NOMO-1 (cell line): ENCODE measurements around the gene GRM3.

Source experiments
- DNase-seq, 2 experiments: peaks; one replicate each; lab custom pipeline; 2025; ENCODE audit not compliant: unreplicated experiment in 2 of 2; lab: John Stamatoyannopoulos, UW

GRM3 gene

DNA sequence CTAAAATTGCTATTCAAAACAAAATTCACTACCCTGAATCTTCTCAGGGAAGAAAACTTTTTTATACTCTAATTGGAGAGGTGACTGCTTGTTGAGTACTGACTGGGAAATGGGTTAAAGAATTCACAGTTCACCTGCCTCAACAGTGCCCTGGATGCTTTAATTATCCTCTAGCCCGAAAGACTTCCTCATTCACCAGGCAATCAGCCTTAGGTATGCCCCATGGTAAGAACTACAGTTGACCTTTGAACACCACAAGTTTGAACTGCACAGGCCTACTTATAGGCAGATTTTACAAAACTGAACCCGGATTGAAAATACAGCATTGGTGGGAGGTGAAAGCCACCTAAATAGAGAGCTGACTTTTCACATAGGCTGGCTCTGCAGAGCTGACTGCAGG lies 240.4 kb downstream of the GRM3 start:
- DNase-seq, result no peak

DNA sequence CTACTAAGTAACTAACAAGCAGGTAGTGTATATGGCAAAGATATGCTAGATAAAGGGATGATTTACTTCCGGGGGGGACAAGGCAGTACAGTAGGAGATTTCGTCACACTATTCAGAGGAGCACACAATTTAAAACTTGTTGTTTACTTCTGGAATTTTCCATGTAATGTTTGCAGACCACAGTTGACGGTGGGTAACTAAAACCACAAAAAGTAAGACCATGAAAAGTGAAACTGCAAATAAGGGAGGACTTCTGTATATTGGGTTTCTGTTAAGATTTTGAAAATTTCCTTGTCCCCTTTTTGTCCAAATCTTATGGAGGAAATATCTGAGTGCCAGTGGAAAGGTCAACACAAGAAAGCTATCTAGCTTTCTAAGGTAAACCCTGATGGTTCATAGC lies 245.8 kb downstream of the GRM3 start:
- no peak for DNase-seq

DNA sequence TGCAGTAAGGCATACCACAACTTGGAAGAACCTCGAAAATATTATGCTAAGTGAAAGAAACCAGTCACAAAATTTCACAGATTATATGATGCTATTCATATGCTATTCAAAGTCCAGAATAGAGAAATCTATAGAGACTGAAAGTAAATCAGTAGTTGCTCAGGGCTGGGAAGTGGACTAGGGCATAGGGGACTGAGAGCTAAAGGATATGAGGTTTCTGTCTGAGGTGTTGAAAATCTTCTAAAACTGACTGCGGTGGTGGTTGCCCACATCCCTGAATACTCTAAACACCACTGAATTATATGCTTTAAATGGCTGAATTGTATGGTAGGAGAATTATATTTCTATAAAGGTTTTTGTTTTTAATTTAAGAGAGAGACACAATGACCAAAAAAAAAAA lies 254.5 kb downstream of the GRM3 start:
- DNase-seq, result no peak

DNA sequence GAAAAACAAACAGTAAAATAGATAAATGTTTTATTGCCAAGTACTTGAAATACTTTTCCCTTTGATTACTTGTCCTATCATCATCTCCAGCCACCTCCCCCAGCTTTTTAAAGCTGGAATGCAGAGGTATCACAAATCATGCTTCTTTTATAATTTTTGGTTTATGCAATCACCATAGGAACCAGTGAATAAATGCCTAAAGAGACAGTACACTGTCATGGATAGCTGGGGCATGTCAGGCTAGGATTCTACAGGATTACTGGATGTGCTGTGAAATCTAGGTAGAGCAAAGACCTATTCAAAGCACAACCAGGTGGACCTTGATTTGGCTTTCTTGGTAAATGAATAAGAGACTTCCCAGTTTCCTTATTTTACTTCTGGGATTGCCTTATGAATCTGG lies 257.2 kb downstream of the GRM3 start:
- no peak for DNase-seq

DNA sequence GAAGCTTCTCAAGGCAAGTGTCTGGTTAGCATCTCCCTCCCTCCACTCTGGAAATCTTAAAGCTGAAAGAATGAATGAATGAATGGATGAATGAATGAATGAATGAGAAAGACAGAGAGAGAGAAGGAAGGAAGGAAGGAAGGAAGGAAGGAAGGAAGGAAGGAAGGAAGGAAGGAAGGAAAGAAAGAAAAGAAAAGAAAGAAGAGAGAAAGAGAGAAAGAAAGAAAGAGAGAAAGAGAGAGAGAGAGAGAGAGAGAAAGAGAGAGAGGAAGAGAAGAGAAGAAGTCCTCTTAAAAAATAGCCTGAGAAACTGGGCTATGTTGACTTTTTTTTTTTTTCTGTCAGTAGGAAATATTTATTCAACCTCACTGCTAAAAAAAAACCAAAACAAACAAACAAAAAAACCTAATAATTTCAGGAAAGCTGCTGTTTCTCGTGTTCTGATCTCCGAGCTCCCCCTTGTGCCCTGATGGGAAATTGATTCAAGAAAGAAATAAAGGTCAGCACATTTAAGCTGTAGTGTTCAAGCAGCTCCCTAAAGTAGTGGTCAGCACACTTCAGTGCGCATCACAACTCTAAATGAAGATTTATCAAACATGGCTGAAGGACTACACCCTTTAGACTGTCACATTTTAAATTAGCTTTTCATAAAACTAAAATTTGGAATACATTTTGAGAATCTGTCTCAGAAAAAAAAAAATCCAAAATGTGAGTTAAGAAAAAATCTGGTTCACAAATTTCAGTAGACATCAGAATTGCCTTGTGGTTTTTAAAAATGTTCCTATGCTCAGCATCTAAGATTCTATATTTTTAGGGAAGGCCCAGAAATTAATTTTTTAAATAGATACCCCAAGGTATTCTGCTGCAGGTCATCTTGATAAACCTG lies 261.5 kb downstream of the GRM3 start:
- peak; percentile 7 to 59 for DNase-seq

DNA sequence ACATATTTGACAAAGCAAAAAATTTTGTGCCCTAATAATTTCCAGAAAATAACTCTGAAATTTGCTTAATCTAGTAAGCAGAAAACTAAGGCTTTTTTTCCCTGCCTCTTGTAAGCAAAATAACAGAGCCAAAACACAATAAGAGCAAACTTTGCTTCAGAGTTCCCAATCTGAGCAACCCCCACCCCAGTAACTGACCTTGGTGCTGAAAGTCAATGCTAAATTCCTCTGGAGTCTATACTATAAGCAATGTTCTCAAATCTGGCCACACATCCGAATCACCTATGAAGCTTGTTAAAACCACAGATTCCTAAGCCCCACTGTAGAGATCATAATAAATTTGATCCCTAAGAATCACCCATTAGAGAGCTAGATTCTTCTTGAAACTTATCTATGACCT lies 265.2 kb downstream of the GRM3 start:
- peak in 1 of 2 experiments; percentile 20 for DNase-seq

DNA sequence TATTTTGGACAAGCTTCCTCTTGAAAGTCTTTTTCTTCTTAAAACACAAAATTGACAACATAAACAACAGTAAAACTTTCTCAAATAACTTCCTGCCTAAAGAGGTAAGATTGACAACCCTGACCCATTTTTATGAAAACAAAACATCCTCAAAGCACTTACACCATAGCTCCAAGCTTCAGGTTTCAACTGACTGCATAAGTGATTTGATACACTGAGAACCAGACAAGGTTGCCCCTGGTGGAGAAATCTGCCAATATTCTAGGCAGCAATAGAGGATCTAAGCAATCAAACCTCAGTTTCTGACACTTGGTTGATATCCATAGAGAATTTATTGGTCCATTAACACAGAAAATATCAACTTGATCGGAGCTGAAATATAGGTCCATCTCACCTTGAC lies 267.9 kb downstream of the GRM3 start:
- DNase-seq, result no peak

DNA sequence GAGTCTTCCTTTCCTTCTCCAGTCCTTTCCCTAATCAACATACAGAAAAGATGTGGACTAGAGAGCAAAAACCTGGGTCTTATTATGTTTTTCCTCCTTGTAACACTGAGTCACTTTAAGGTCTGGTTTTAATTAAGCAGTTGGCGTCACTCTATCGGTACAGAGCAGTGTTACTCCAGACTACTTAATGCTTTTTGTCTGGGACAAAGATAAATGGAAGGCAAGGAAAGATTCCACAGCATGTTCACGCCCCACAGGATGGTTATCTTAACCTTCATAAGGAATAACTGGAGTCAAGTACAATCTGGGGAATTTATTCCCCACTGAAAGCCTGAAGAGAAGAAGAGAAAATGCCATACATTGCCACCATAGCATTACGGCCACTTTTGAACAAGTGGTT lies 270.0 kb downstream of the GRM3 start:
- DNase-seq, result no peak
